Kidney (tissue), 14 donors: ENCODE results near the gene PORCN. TPM values are rescaled to one million over a fixed set of nuclear protein-coding genes. Genes with fewer than 3 reads are reported as not detected.
A peak's percentile ranks its signal among the peaks of the same experiment; 100 is the strongest.

ENCODE experiments used
- DNase-seq, 5 donors: peaks; one replicate each; pipeline ENCODE4 v3.0.0-alpha.2; 2013 to 2020
- FAIRE-seq: peaks from 2 replicates; lab custom pipeline; 2012; peaks lifted over from hg19 to GRCh38; lab: Jason Lieb, UNC
- H3K27ac ChIP-seq, 2 donors: one replicate each; pipeline ENCODE4 v1.7.0; 2013; ENCODE audit warnings: low read depth in 2 of 2, low read length in 2 of 2, inconsistent platforms in 1 of 2
- H3K27me3 ChIP-seq: one replicate; pipeline ENCODE4 v1.7.1; 2013; ENCODE audit warnings: low read length, inconsistent platforms; ENCODE audit not compliant: control insufficient read depth, insufficient read depth
- H3K36me3 ChIP-seq, 3 donors: one replicate each; pipeline versions ENCODE4 v1.7.0 to v1.7.1; 2013; ENCODE audit warnings: low read length in 3 of 3, control low read depth in 1 of 3, inconsistent platforms in 1 of 3; ENCODE audit not compliant: insufficient read depth in 3 of 3, control insufficient read depth in 2 of 3
- H3K4me1 ChIP-seq, 3 donors: one replicate each; pipeline versions ENCODE4 v1.7.0 to v1.7.1; 2013; ENCODE audit warnings: low read length in 3 of 3, inconsistent platforms in 1 of 3, low read depth in 1 of 3; ENCODE audit not compliant: control insufficient read depth in 2 of 3, insufficient read depth in 2 of 3
- H3K4me3 ChIP-seq, 3 donors: one replicate each; pipeline versions ENCODE4 v1.7.0 to v1.8.1; 2013; ENCODE audit warnings: low read length in 3 of 3, control low read depth in 1 of 3, inconsistent platforms in 1 of 3
- H3K9ac ChIP-seq, 3 donors: one replicate each; pipeline versions ENCODE4 v1.7.0 to v1.7.1; 2013; ENCODE audit warnings: low read length in 3 of 3, control low read depth in 1 of 3, inconsistent platforms in 1 of 3
- H3K9me3 ChIP-seq, 3 donors: one replicate each; pipeline versions ENCODE4 v1.7.0 to v1.7.1; 2013; ENCODE audit warnings: low read length in 3 of 3, control low read depth in 1 of 3, inconsistent platforms in 1 of 3; ENCODE audit not compliant: control insufficient read depth in 2 of 3, insufficient read depth in 1 of 3
- intact Hi-C: fragments of 100-400 bp; cut with DNase I; formaldehyde crosslinking; loops from one replicate; pipeline ENCODE4 v1.11.1; 2022
- polyA plus RNA-seq: library from polyadenylated mRNA; stranded (reverse); fragments of 350-450 nt; fragmentation: Illumina TruSeq; extraction: RNeasy Lipid Tissue Mini Kit (QIAGEN cat#74804); gene quantifications from one replicate; pipeline ENCODE4 v1.2.3, GENCODE V29; 2014; ENCODE audit warnings: low read depth, low replicate concordance; ENCODE audit not compliant: insufficient read depth
- total RNA-seq: library from RNA; stranded (reverse); fragmentation: NEBNext Ultra II Directional; extraction: Animal tissue kit (Norgen Biotek cat#: 25700); gene quantifications from one replicate; pipeline ENCODE4 v1.2.1, GENCODE V29; 2021
- TF ChIP-seq, protein P1 (sequence below): IDR thresholded peaks from 3 replicates; pipeline ENCODE4 v1.5.1; 2012; ENCODE audit warnings: mild to moderate bottlenecking, moderate library complexity, borderline replicate concordance; ENCODE audit not compliant: insufficient read depth; ENCODE audit errors: extremely low read depth
- donor health status: control.
- donor health status: control.
- donor health status: control.
- donor health status: control.
- donor health status: control.
- donor health status: DM: yes; HTN: yes; CAD: no.
- donor health status: Normal renal cell carcinoma (clear cell type).

The PORCN gene
- total and polyA plus RNA-seq, 2 donors from 2014 or later, result 8.9 to 11.7 TPM

DNA sequence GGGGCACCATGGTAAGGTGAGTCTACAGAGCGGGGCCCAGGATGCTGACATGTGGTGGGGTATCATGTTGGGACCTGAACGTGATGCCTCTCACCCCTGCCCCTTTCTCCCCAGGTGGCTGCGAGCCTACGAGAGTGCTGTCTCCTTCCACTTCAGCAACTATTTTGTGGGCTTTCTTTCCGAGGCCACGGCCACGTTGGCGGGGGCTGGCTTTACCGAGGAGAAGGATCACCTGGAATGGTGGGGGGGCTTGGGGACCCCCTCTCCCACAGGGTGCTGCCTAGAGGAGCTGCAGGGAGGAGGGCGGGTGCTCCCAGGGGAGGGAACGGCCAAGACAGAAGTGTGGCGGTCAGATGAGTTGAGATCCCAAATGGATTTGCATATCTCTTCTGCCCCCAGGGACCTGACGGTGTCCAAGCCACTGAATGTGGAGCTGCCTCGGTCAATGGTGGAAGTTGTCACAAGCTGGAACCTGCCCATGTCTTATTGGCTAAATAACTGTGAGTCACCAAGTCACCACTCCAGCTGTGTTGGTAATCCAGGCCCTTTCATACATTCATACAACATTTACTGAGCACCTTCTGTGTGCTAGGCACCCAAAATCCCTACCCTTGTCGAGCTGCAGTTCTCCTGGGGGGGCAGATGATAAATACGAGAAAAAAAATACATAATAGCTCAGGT, 5.5 kb downstream of the PORCN start:
- intact Hi-C loops, result no loop called here
- no peaks in the 10 kb centered on the region for H3K9me3 ChIP-seq
- no peak overlapping the region for H3K9ac ChIP-seq
- no peaks in the 10 kb centered on the region for H3K36me3 ChIP-seq
- TF ChIP-seq, protein P1, sequence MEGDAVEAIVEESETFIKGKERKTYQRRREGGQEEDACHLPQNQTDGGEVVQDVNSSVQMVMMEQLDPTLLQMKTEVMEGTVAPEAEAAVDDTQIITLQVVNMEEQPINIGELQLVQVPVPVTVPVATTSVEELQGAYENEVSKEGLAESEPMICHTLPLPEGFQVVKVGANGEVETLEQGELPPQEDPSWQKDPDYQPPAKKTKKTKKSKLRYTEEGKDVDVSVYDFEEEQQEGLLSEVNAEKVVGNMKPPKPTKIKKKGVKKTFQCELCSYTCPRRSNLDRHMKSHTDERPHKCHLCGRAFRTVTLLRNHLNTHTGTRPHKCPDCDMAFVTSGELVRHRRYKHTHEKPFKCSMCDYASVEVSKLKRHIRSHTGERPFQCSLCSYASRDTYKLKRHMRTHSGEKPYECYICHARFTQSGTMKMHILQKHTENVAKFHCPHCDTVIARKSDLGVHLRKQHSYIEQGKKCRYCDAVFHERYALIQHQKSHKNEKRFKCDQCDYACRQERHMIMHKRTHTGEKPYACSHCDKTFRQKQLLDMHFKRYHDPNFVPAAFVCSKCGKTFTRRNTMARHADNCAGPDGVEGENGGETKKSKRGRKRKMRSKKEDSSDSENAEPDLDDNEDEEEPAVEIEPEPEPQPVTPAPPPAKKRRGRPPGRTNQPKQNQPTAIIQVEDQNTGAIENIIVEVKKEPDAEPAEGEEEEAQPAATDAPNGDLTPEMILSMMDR, result no peak
- peaks cover 0 to 5% (median 5%) of the 10 kb centered on the region in 3 donors for H3K4me1 ChIP-seq
- FAIRE-seq, result no peak
- H3K27me3 ChIP-seq, result no peaks in the 10 kb centered on the region
- no peak overlapping the region for H3K27ac ChIP-seq
- no peak overlapping the region for H3K4me3 ChIP-seq
- DNase-seq, result no peak

DNA sequence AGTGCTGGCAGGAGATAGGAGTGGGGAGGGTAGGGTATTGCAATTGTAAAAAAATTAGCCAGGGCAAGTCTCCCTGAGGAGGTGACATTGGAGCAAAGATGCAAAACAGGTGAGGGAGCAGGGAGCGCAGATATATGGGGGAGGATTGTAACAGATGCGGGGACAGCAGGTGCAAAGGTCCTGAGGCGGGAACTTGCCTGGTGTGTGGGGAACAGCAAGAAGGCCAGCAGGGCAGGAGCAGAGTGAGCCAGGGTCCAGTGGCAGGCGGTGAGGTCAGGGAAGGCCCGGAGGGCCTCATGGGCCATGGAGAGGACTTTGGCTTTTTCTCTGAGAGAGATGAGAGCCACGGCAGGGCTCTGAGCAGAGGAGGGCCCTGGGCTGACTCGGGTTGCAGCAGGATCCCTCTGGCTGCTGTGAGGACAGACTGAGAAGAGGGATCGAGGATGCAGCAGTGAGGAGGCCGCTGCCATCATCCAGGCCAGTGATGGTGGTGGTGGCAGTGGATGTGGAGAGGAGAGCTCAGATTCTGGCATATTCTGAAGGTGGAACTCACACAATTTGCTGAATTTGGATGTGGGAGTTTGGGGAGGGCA, 6.2 kb downstream of the PORCN start:
- Histone ChIP-seq H3K27me3 (no peaks in the 10 kb centered on the region), H3K4me3 (no peak overlapping the region), H3K36me3 (no peaks in the 10 kb centered on the region), H3K9ac (no peak overlapping the region), H3K9me3 (no peaks in the 10 kb centered on the region), H3K27ac (no peak overlapping the region), H3K4me1 (no peaks in the 10 kb centered on the region)
- DNase-seq (peak in 1 of 5 donors; percentile 7), FAIRE-seq (no peak)
- TF ChIP-seq, protein P1, result no peak
- intact Hi-C loops, result no loop called here

DNA sequence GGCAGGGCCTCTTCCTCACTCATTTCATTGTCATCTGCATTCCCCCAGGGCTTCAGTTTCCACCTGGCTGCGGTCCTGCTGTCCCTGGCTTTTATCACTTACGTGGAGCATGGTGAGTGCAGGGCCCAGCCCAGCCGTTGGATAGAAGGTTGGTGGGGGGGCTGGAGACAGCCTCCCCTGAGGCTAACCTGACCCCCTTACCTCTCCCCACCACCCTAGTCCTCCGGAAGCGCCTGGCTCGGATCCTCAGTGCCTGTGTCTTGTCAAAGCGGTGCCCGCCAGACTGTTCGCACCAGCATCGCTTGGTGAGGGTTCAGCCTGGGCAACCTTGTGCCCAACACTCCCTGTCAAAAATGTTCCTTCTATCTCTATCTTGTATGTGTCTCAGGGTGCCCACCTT, 7.0 kb downstream of the PORCN start:
- no peaks in the 10 kb centered on the region for H3K27me3 ChIP-seq
- no peaks in the 10 kb centered on the region for H3K4me1 ChIP-seq
- intact Hi-C loops, result no loop called here
- H3K36me3 ChIP-seq, result no peaks in the 10 kb centered on the region
- no peaks in the 10 kb centered on the region for H3K9me3 ChIP-seq
- no peak overlapping the region for H3K27ac ChIP-seq
- FAIRE-seq (no peak), DNase-seq (no peak)
- no peak overlapping the region for H3K4me3 ChIP-seq
- H3K9ac ChIP-seq, result no peak overlapping the region
- TF ChIP-seq, protein P1, result no peak
